Activated T-helper 1 cell treated with anti-CD3 and anti-CD28 coated beads, Interleukin-12 subunit alpha, Interleukin-12 subunit beta, Interleukin-2, Interleukin-4 antibody, amounts not matched to agents 30 ng/mL and 10 ng/mL and 1 ng/mL, durations not matched to agents 14 hours and 24 hours and 36 hours (primary cell): ENCODE results near the gene GRK2. TPM values are rescaled to one million over a fixed set of nuclear protein-coding genes. Genes with fewer than 3 reads are reported as not detected.
"Not testable (repeated sequence)": the region's sequence is repeated elsewhere in the genome, so short reads cannot be mapped to it uniquely, and the experiment has no call there.

Source experiments
- DNase-seq: peaks from one replicate; pipeline ENCODE4 v3.0.0; 2021; ENCODE audit warnings: low spot score
- H3K27ac Mint-ChIP-seq: one replicate; pipeline ENCODE4 v1.8.0; 2021; ENCODE audit warnings: mild to moderate bottlenecking, mixed read lengths
- H3K27me3 Mint-ChIP-seq: one replicate; pipeline ENCODE4 v1.8.0; 2022; ENCODE audit warnings: mild to moderate bottlenecking, moderate library complexity, mixed read lengths; ENCODE audit not compliant: insufficient read depth
- H3K36me3 Mint-ChIP-seq: one replicate; pipeline ENCODE4 v1.8.0; 2021; ENCODE audit warnings: low read depth, mixed read lengths
- H3K4me1 Mint-ChIP-seq: one replicate; pipeline ENCODE4 v1.8.0; 2021; ENCODE audit warnings: low read depth, mixed read lengths
- H3K4me3 Mint-ChIP-seq: one replicate; pipeline ENCODE4 v1.8.0; 2021; ENCODE audit warnings: mild to moderate bottlenecking, moderate library complexity, mixed read lengths
- H3K9me3 Mint-ChIP-seq: one replicate; pipeline ENCODE4 v1.8.0; 2021; ENCODE audit warnings: mixed read lengths
- intact Hi-C: fragments of 100-400 bp; cut with micrococcal nuclease; formaldehyde crosslinking; loops from one replicate; pipeline ENCODE4 v1.15.1; 2024
- total RNA-seq: library from RNA; stranded (reverse); gene quantifications from 2 replicates; pipeline ENCODE4 v1.2.3, GENCODE V29; 2022

GRK2 gene
- total RNA-seq, 1 donor from 2014 or later = 249 TPM

- peaks cover 26% of the 10 kb centered on the region for H3K36me3 Mint-ChIP-seq
- H3K4me1 Mint-ChIP-seq = peaks cover 38% of the 10 kb centered on the region
- H3K9me3 Mint-ChIP-seq = no peaks in the 10 kb centered on the region
- H3K27ac Mint-ChIP-seq = no peak overlapping the region
- H3K27me3 Mint-ChIP-seq = no peaks in the 10 kb centered on the region
- DNase-seq = no peak
- H3K4me3 Mint-ChIP-seq = no peak overlapping the region
- intact Hi-C loops = no loop called here
These were observed 5.9 kb upstream of the GRK2 start for GRCh38 chr11:67260406-67260805.

- intact Hi-C loops, DNase-seq, H3K27ac Mint-ChIP-seq, H3K27me3 Mint-ChIP-seq, H3K9me3 Mint-ChIP-seq: not testable (repeated sequence)
- H3K4me1 Mint-ChIP-seq = peaks cover 44% of the 10 kb centered on the region
- H3K4me3 Mint-ChIP-seq = peak overlapping the region; percentile 63
- H3K36me3 Mint-ChIP-seq = peaks cover 20% of the 10 kb centered on the region
These were observed 5.2 kb upstream of the GRK2 start for GRCh38 chr11:67260885-67261639.

- H3K27ac Mint-ChIP-seq = no peak overlapping the region
- H3K27me3 Mint-ChIP-seq = no peaks in the 10 kb centered on the region
- H3K4me1 Mint-ChIP-seq = peaks cover 44% of the 10 kb centered on the region
- no peaks in the 10 kb centered on the region for H3K9me3 Mint-ChIP-seq
- no peak for DNase-seq
- peaks cover 16% of the 10 kb centered on the region for H3K36me3 Mint-ChIP-seq
- no peak overlapping the region for H3K4me3 Mint-ChIP-seq
- intact Hi-C loops = no loop called here
These were observed 4.7 kb upstream of the GRK2 start for GRCh38 chr11:67261640-67261945.

GRCh38 chr11:67261946-67262681, 4.2 kb upstream of the GRK2 start:
- Mint-ChIP-seq H3K4me1 (peaks cover 44% of the 10 kb centered on the region), H3K9me3 (no peaks in the 10 kb centered on the region), H3K27ac (peak overlapping the region; percentile 87), H3K4me3 (peak overlapping the region; percentile 67), H3K36me3 (peaks cover 12% of the 10 kb centered on the region), H3K27me3 (no peaks in the 10 kb centered on the region)
- no peak for DNase-seq
- intact Hi-C loops = loop anchor here (1.0 kb wide), 4 partner anchors 9 to 120 kb away; no protein-coding TSS in a partner anchor

- H3K36me3 Mint-ChIP-seq = peaks cover 16% of the 10 kb centered on the region
- peak; percentile 69 for DNase-seq
- H3K9me3 Mint-ChIP-seq = no peaks in the 10 kb centered on the region
- H3K27me3 Mint-ChIP-seq = no peaks in the 10 kb centered on the region
- peaks cover 53% of the 10 kb centered on the region for H3K4me1 Mint-ChIP-seq
- intact Hi-C loops = loop anchor here (1.0 kb wide), 4 partner anchors 10 to 119 kb away; no protein-coding TSS in a partner anchor
- peak overlapping the region; percentile 67 for H3K4me3 Mint-ChIP-seq
- H3K27ac Mint-ChIP-seq = peak overlapping the region; percentile 87
These were observed 3.3 kb upstream of the GRK2 start for GRCh38 chr11:67262731-67263675.

GRCh38 chr11:67264260-67264659, 2.0 kb upstream of the GRK2 start:
- Mint-ChIP-seq H3K36me3 (peaks cover 28% of the 10 kb centered on the region), H3K4me1 (peaks cover 62% of the 10 kb centered on the region), H3K9me3 (no peaks in the 10 kb centered on the region), H3K27ac (peak overlapping the region; percentile 89), H3K4me3 (peak overlapping the region; percentile 84), H3K27me3 (no peaks in the 10 kb centered on the region)
- no peak for DNase-seq
- intact Hi-C loops = no loop called here

- intact Hi-C loops = loop anchor here (5.0 kb wide), 2 partner anchors 137 to 242 kb away; partner anchors contain the start of genes CDK2AP2, PITPNM1, PPP1CA and TBC1D10C
- DNase-seq = no peak
These were observed 1.2 kb upstream of the GRK2 start for GRCh38 chr11:67264877-67265632.

GRCh38 chr11:67265633-67266448, 432 bp upstream of the GRK2 start:
- intact Hi-C loops = loop anchor here (5.0 kb wide), 2 partner anchors 136 to 241 kb away; partner anchors contain the start of genes CDK2AP2, PITPNM1, PPP1CA and TBC1D10C
- DNase-seq = peak; percentile 76
- peaks cover 73% of the 10 kb centered on the region for H3K4me1 Mint-ChIP-seq
- peak overlapping the region; percentile 90 for H3K27ac Mint-ChIP-seq
- H3K27me3 Mint-ChIP-seq = no peaks in the 10 kb centered on the region
- peak overlapping the region; percentile 83 for H3K4me3 Mint-ChIP-seq
- peaks cover 42% of the 10 kb centered on the region for H3K36me3 Mint-ChIP-seq
- no peaks in the 10 kb centered on the region for H3K9me3 Mint-ChIP-seq

More at GRCh38 chr11:67264877-67265632, 1.2 kb upstream of the GRK2 start:
- peaks cover 65% of the 10 kb centered on the region for H3K4me1 Mint-ChIP-seq
- H3K9me3 Mint-ChIP-seq = no peaks in the 10 kb centered on the region
- peak overlapping the region; percentile 89 for H3K27ac Mint-ChIP-seq
- peaks cover 34% of the 10 kb centered on the region for H3K36me3 Mint-ChIP-seq
- peak overlapping the region; percentile 84 for H3K4me3 Mint-ChIP-seq
- no peaks in the 10 kb centered on the region for H3K27me3 Mint-ChIP-seq

GRCh38 chr11:67267188-67268080, 1.2 kb downstream of the GRK2 start:
- DNase-seq = no peak
- Mint-ChIP-seq H3K27ac (peak overlapping the region; percentile 99), H3K4me1 (peaks cover 79% of the 10 kb centered on the region), H3K27me3 (no peaks in the 10 kb centered on the region), H3K9me3 (no peaks in the 10 kb centered on the region), H3K36me3 (peaks cover 50% of the 10 kb centered on the region), H3K4me3 (peak overlapping the region; percentile 96)
- intact Hi-C loops = loop anchor here (1.0 to 5.0 kb wide), 6 partner anchors 10 to 240 kb away; partner anchors contain the start of genes CDK2AP2, PITPNM1, PPP1CA and TBC1D10C

- H3K27ac Mint-ChIP-seq = peak overlapping the region; percentile 99
- H3K4me1 Mint-ChIP-seq = peaks cover 79% of the 10 kb centered on the region
- intact Hi-C loops = loop anchor here (1.0 to 5.0 kb wide), 6 partner anchors 9 to 239 kb away; partner anchors contain the start of genes CDK2AP2, PITPNM1, PPP1CA and TBC1D10C
- H3K36me3 Mint-ChIP-seq = peaks cover 49% of the 10 kb centered on the region
- no peaks in the 10 kb centered on the region for H3K9me3 Mint-ChIP-seq
- H3K4me3 Mint-ChIP-seq = peak overlapping the region; percentile 96
- DNase-seq = peak; percentile 74
- no peaks in the 10 kb centered on the region for H3K27me3 Mint-ChIP-seq
These were observed 2.0 kb downstream of the GRK2 start for GRCh38 chr11:67268081-67268961.
